Large intestine (tissue), 3 donors: ENCODE data around the gene CNTN5. TPM values are rescaled to one million over a fixed set of nuclear protein-coding genes. Genes with fewer than 3 reads are reported as not detected.

Experiments used
- DNase-seq, 2 donors: peaks; one replicate each; pipeline versions ENCODE4 v3.0.0 to v3.0.0-alpha.2; 2013
- H3K27ac ChIP-seq: one replicate; pipeline ENCODE4 v1.5.1; 2013; ENCODE audit warnings: low read length
- H3K27me3 ChIP-seq: 2 replicates; pipeline ENCODE4 v1.6.1; 2013; ENCODE audit warnings: low read length; ENCODE audit not compliant: control insufficient read depth, insufficient read depth
- H3K36me3 ChIP-seq: 2 replicates; pipeline ENCODE4 v1.6.1; 2013; ENCODE audit warnings: low read length; ENCODE audit not compliant: control insufficient read depth, insufficient read depth
- H3K4me1 ChIP-seq: one replicate; pipeline ENCODE4 v1.6.1; 2013; ENCODE audit warnings: low read length; ENCODE audit not compliant: control insufficient read depth, insufficient read depth
- H3K4me3 ChIP-seq: one replicate; pipeline ENCODE4 v1.5.1; 2013; ENCODE audit warnings: low read length
- H3K9me3 ChIP-seq: one replicate; pipeline ENCODE4 v1.6.1; 2013; ENCODE audit warnings: mild to moderate bottlenecking, low read depth, low read length, moderate library complexity; ENCODE audit not compliant: control insufficient read depth
- WGBS: methylation state at CpG from one replicate; pipeline ENCODE4 v1.1.5; 2013; ENCODE audit warnings: low lambda C conversion rate; ENCODE audit not compliant: insufficient coverage; 5-methylcytosine and 5-hydroxymethylcytosine counted together
- polyA plus RNA-seq: library from polyadenylated mRNA; unstranded; fragments of 120-200 nt; gene quantifications from one replicate; pipeline ENCODE4 v1.2.1, GENCODE V29; 2013

Gene CNTN5
- polyA plus RNA-seq, 1 donor = 0.70 TPM

DNA sequence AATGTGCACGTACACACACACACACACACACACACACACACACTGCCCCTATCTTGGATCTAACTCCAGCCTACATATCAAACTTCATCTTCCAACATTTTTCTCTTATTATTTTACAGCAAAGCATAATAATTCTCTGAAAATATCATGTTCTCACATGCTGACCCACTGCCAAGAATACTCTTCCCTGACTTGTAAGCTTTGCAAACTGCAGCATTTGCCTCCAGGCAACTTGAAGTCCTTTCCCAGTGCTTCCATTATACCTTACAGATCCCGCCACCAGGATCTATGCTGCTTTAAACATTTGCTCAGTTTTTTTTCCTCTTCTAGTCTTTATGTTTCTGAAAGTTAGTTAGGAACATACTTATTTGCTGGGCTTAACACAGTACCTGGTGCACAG lies 1183.0 kb downstream of the CNTN5 start:
- H3K36me3 ChIP-seq = no peaks in the 10 kb centered on the region
- H3K4me3 ChIP-seq = no peak overlapping the region
- 83% methylated on average over 1 of the region's 2 CpGs for WGBS

DNA sequence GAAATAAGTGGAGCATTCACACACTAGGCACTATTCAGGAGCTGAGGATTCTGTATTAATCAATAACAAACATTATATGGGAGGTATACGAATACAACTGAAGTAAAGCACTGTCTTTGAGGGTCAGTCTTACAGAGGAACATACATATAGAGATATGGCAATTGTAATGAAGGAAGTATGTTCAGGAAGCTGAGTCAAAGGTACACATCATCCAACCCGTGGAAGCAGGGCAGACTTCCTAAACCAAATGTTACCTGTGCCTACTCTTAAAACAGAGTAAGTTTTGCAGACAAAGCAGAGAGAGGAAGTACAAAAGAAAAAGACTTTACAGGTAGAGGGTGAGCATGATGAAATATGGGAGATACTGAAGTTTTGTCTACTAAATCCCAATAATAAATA lies 1185.2 kb downstream of the CNTN5 start:
- H3K27me3 ChIP-seq = no peaks in the 10 kb centered on the region
- H3K9me3 ChIP-seq = no peaks in the 10 kb centered on the region
- 100% methylated on average over 1 of the region's 2 CpGs for WGBS
- no peak for DNase-seq
- H3K36me3 ChIP-seq = no peaks in the 10 kb centered on the region
- H3K4me3 ChIP-seq = no peak overlapping the region
- H3K4me1 ChIP-seq = no peaks in the 10 kb centered on the region
- no peak overlapping the region for H3K27ac ChIP-seq

More for the DNA sequence above, 1183.0 kb downstream of the CNTN5 start:
- Histone ChIP-seq H3K27ac (no peak overlapping the region), H3K4me1 (no peaks in the 10 kb centered on the region), H3K9me3 (no peaks in the 10 kb centered on the region), H3K27me3 (no peaks in the 10 kb centered on the region)
- no peak for DNase-seq

GRCh38 chr11:100208207-100208606 lies 1187.5 kb downstream of the CNTN5 start:
- Histone ChIP-seq H3K36me3 (no peaks in the 10 kb centered on the region), H3K9me3 (no peaks in the 10 kb centered on the region), H3K27ac (no peak overlapping the region), H3K4me1 (no peaks in the 10 kb centered on the region), H3K4me3 (no peak overlapping the region), H3K27me3 (no peaks in the 10 kb centered on the region)
- WGBS = no CpG with 5 or more reads among the region's 2 CpGs
- DNase-seq = no peak

GRCh38 chr11:100214791-100215190 lies 1194.0 kb downstream of the CNTN5 start:
- DNase-seq = no peak
- H3K27me3 ChIP-seq = no peaks in the 10 kb centered on the region
- no CpG with 5 or more reads among the region's 1 CpG for WGBS
- H3K27ac ChIP-seq = no peak overlapping the region
- no peak overlapping the region for H3K4me3 ChIP-seq
- H3K9me3 ChIP-seq = no peaks in the 10 kb centered on the region
- H3K4me1 ChIP-seq = no peaks in the 10 kb centered on the region
- no peaks in the 10 kb centered on the region for H3K36me3 ChIP-seq

- Histone ChIP-seq H3K4me1 (no peaks in the 10 kb centered on the region), H3K27me3 (no peaks in the 10 kb centered on the region), H3K36me3 (no peaks in the 10 kb centered on the region), H3K9me3 (no peaks in the 10 kb centered on the region), H3K4me3 (no peak overlapping the region), H3K27ac (no peak overlapping the region)
- no peak for DNase-seq
- WGBS = 83% methylated on average over 1 of the region's 3 CpGs
Observed at GRCh38 chr11:100220801-100221200, 1200.1 kb downstream of the CNTN5 start.

DNA sequence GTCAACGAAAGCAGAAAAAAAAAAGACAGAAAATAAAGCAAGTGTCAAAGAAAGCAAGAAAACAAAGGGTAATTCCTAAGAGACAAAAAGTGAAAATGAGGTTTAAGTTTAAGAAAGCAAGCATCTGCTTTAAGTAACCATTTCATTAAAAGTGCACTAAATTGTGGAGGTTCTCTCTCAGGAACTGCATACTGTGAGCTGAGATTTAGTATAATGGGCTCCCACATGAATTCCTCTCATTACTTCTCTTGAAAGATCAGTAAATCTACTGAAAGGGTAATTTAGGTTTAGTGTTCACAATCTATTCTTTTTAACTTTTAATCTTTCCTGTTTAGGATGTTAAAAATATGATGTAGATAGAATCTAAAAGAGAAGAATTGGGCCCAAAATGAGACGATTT lies 1201.0 kb downstream of the CNTN5 start:
- 78% methylated on average over 2 of the region's 2 CpGs for WGBS

DNA sequence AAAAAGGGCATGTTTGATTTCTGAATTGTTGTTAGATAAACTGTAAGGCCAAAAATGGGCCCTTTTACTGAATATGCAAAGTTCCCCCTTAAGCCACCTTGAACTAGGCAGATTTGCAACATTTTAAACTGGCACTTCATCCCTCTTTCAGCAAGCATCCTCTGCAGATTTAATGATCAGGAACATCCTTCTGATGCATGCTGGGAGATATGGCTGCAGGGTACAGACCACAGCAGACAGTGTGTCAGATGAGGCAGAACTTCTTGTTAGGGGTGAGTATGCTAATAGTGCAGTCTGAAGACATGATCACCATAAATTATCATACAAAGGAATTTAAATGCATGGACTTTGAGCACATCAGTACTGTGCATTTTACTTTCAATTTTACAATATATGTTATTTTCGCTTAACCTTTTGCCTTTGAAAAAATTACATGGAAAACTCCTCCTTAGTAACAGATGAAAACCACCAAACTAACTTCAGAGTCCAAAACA lies 1203.8 kb downstream of the CNTN5 start:
- H3K27ac ChIP-seq = no peak overlapping the region
- H3K4me3 ChIP-seq = no peak overlapping the region
- 86% methylated on average over 1 of the region's 1 CpG for WGBS
- H3K9me3 ChIP-seq = no peaks in the 10 kb centered on the region
- H3K4me1 ChIP-seq = no peaks in the 10 kb centered on the region
- no peaks in the 10 kb centered on the region for H3K36me3 ChIP-seq
- no peak for DNase-seq
- H3K27me3 ChIP-seq = no peaks in the 10 kb centered on the region

More for the DNA sequence above, 1201.0 kb downstream of the CNTN5 start:
- Histone ChIP-seq H3K9me3 (no peaks in the 10 kb centered on the region), H3K36me3 (no peaks in the 10 kb centered on the region), H3K4me3 (no peak overlapping the region), H3K27me3 (no peaks in the 10 kb centered on the region), H3K4me1 (no peaks in the 10 kb centered on the region), H3K27ac (no peak overlapping the region)
- no peak for DNase-seq

GRCh38 chr11:100229086-100229485 lies 1208.3 kb downstream of the CNTN5 start:
- Histone ChIP-seq H3K4me1 (no peaks in the 10 kb centered on the region), H3K27ac (no peak overlapping the region), H3K36me3 (no peaks in the 10 kb centered on the region), H3K9me3 (no peaks in the 10 kb centered on the region), H3K4me3 (no peak overlapping the region), H3K27me3 (no peaks in the 10 kb centered on the region)
- 50% methylated on average over 1 of the region's 1 CpG for WGBS
- no peak for DNase-seq

DNA sequence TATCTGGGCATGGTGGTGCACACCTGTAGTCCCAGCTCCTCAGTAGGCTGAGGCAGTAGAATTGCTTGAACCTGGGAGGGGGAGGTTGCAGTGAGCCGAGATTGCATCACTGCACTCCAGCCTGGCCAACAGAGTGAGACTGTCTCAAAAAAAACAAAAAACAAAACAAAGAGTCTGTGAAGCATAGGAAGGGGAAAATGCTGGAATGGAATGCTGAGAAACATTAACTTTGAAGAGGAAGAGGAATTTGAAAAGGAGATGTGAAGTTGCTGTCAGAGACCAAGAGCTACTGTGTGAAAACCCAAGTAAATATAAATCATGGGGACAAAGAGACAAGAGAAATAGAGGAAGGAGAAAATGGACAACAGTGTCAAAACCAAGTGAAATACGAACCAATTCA lies 1211.3 kb downstream of the CNTN5 start:
- Histone ChIP-seq H3K4me1 (no peaks in the 10 kb centered on the region), H3K9me3 (no peaks in the 10 kb centered on the region), H3K27ac (no peak overlapping the region), H3K4me3 (no peak overlapping the region), H3K27me3 (no peaks in the 10 kb centered on the region), H3K36me3 (no peaks in the 10 kb centered on the region)
- DNase-seq = no peak
- 100% methylated on average over 2 of the region's 2 CpGs for WGBS

GRCh38 chr11:100235085-100235484 lies 1214.3 kb downstream of the CNTN5 start:
- Histone ChIP-seq H3K4me3 (no peak overlapping the region), H3K27ac (no peak overlapping the region), H3K9me3 (no peaks in the 10 kb centered on the region), H3K27me3 (no peaks in the 10 kb centered on the region), H3K36me3 (no peaks in the 10 kb centered on the region), H3K4me1 (no peaks in the 10 kb centered on the region)
- no peak for DNase-seq
- WGBS = 0% methylated on average over 1 of the region's 4 CpGs

DNA sequence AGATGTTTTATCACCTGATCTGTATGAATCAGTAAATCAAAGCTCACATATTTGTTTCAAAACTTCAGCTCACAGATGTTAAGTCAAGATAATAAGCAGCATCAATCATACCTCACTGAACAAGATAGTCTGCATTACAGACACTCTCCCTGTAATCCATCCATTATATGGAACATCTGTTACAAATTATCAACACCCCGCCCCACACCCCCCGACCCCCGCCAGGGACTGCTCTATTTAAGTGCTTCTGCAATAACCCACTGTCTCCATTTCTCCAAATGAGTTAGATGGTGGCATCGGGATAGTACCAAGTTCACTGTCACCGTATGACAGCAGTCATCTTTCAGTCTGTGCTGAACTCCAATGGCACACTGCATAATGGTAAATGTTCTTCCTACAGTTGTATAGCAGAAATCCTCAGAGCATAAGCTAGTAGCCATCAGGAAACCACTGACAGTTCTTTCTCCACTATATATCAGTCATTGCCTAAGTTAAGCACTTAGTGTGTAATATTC lies 1219.3 kb downstream of the CNTN5 start:
- Histone ChIP-seq H3K9me3 (no peaks in the 10 kb centered on the region), H3K36me3 (no peaks in the 10 kb centered on the region), H3K27me3 (no peaks in the 10 kb centered on the region), H3K4me3 (no peak overlapping the region), H3K4me1 (no peaks in the 10 kb centered on the region), H3K27ac (no peak overlapping the region)
- WGBS = no CpG with 5 or more reads among the region's 5 CpGs
- no peak for DNase-seq
